HG02973 (cell line): ENCODE results near the gene NOTCH1.

Source experiments
- ATAC-seq: cut with Tn5 transposase; IDR thresholded peaks from one replicate; pipeline ENCODE4 v1.9.1; 2021; ENCODE audit warnings: moderate library complexity; ENCODE audit not compliant: unreplicated experiment

NOTCH1 gene

GRCh38 chr9:136545965-136546696, at the start of gene NOTCH1:
Gene NOTCH1, minus strand, starts transcription at chr9:136546048. Its CDS starts 262 bp downstream, at chr9:136545786.
- ATAC-seq = peak; percentile 52

GRCh38 chr9:136594492-136594891, 48.6 kb upstream of the NOTCH1 start:
- ATAC-seq = no peak

- ATAC-seq = no peak
Measured at GRCh38 chr9:136593581-136593980, 47.7 kb upstream of the NOTCH1 start.

- ATAC-seq = no peak
Measured at GRCh38 chr9:136592666-136593065, 46.8 kb upstream of the NOTCH1 start.

GRCh38 chr9:136590821-136591752, 45.2 kb upstream of the NOTCH1 start:
- no peak for ATAC-seq

GRCh38 chr9:136589766-136590763, 44.2 kb upstream of the NOTCH1 start:
- ATAC-seq = no peak

- ATAC-seq = no peak
Measured at GRCh38 chr9:136588663-136589464, 43.0 kb upstream of the NOTCH1 start.

- ATAC-seq = no peak
Measured at GRCh38 chr9:136587944-136588662, 42.3 kb upstream of the NOTCH1 start.

GRCh38 chr9:136587145-136587943, 41.5 kb upstream of the NOTCH1 start:
- no peak for ATAC-seq

GRCh38 chr9:136586391-136586953, 40.6 kb upstream of the NOTCH1 start:
- no peak for ATAC-seq

- no peak for ATAC-seq
Measured at GRCh38 chr9:136585531-136586120, 39.8 kb upstream of the NOTCH1 start.

GRCh38 chr9:136584934-136585333, 39.1 kb upstream of the NOTCH1 start:
- ATAC-seq = no peak

GRCh38 chr9:136584401-136584932, 38.6 kb upstream of the NOTCH1 start:
- no peak for ATAC-seq

- ATAC-seq = no peak
Measured at GRCh38 chr9:136582977-136583735, 37.3 kb upstream of the NOTCH1 start.

- ATAC-seq = no peak
Measured at GRCh38 chr9:136581614-136582447, 36.0 kb upstream of the NOTCH1 start.
